PC-9 (cell line): ENCODE results near the gene GREB1L. TPM values are rescaled to one million over a fixed set of nuclear protein-coding genes. Genes with fewer than 3 reads are reported as not detected.

Experiments used
- BruUV-seq: library from RNA; stranded (reverse); fragments of 400-500 nt; replicated peaks from 2 replicates; lab custom pipeline; 2021; lab: Mats Ljungman, UMichigan
- CTCF ChIA-PET: fragments of 300-600 bp; sonication (Branson Sonifier 250); formaldehyde crosslinking; loops from one replicate; lab custom pipeline; 2022; ENCODE audit warnings: antibody characterized with exemption; lab: Charles Lee
- POLR2A ChIA-PET: fragments of 300-600 bp; sonication (Branson Sonifier 250); formaldehyde crosslinking; loops from one replicate; lab custom pipeline; 2022; ENCODE audit warnings: antibody characterized with exemption; ENCODE audit not compliant: unreplicated experiment; lab: Charles Lee
- DNase-seq, 2 experiments: peaks; one replicate each; pipeline versions ENCODE4 v3.0.0 to v3.0.0-alpha.2; 2015 to 2022; ENCODE audit warnings: mixed read lengths in 1 of 2
- H2AFZ ChIP-seq: fragments of 200-600 bp; sonication (generic); 2 replicates; pipeline ENCODE4 v1.8.1; 2017; ENCODE audit warnings: antibody characterized with exemption
- H3F3A ChIP-seq: fragments of 200-600 bp; sonication (generic); 2 replicates; pipeline ENCODE4 v1.8.1; 2017; ENCODE audit warnings: antibody characterized with exemption, mild to moderate bottlenecking, low read depth; ENCODE audit not compliant: insufficient read depth
- H3K27ac ChIP-seq: fragments of 200-600 bp; sonication (generic); 2 replicates; pipeline ENCODE4 v1.6.1; 2016; ENCODE audit warnings: mixed run types
- H3K27me3 ChIP-seq: fragments of 200-600 bp; sonication (generic); 2 replicates; pipeline ENCODE4 v1.6.1; 2016; ENCODE audit warnings: low read depth, mixed run types; ENCODE audit not compliant: insufficient read depth
- H3K36me3 ChIP-seq: fragments of 200-600 bp; sonication (generic); 2 replicates; pipeline ENCODE4 v1.6.1; 2016; ENCODE audit warnings: low read depth, mixed run types
- H3K4me1 ChIP-seq: fragments of 200-600 bp; sonication (generic); replicated peaks from 2 replicates; pipeline ENCODE4 v1.6.1; 2016; ENCODE audit warnings: mixed run types; ENCODE audit not compliant: insufficient read depth
- H3K4me2 ChIP-seq: fragments of 200-600 bp; sonication (generic); 2 replicates; pipeline ENCODE4 v1.6.1; 2017; ENCODE audit warnings: mixed run types
- H3K4me3 ChIP-seq: fragments of 200-600 bp; sonication (generic); 2 replicates; pipeline ENCODE4 v1.6.1; 2016; ENCODE audit warnings: mixed run types
- H3K79me2 ChIP-seq: fragments of 200-600 bp; sonication (generic); 2 replicates; pipeline ENCODE4 v1.6.1; 2017; ENCODE audit warnings: low read depth, mixed run types
- H3K9me2 ChIP-seq: fragments of 200-600 bp; sonication (generic); 2 replicates; pipeline ENCODE4 v1.8.1; 2017; ENCODE audit warnings: mild to moderate bottlenecking; ENCODE audit not compliant: insufficient read depth
- H3K9me3 ChIP-seq: fragments of 200-600 bp; sonication (generic); 2 replicates; pipeline ENCODE4 v1.8.1; 2016; ENCODE audit warnings: low read depth; ENCODE audit not compliant: insufficient read depth
- H4K20me1 ChIP-seq: fragments of 200-600 bp; sonication (generic); 2 replicates; pipeline ENCODE4 v1.8.1; 2017; ENCODE audit not compliant: insufficient read depth
- EZH2 ChIP-seq: fragments of 200-600 bp; sonication (generic); IDR thresholded peaks from 2 replicates; pipeline ENCODE4 v1.8.0; 2017; ENCODE audit warnings: antibody characterized with exemption, low read depth
- intact Hi-C: fragments of 100-400 bp; cut with micrococcal nuclease; formaldehyde crosslinking; loops from one replicate; pipeline ENCODE4 v1.10.0; 2022; ENCODE audit not compliant: unreplicated experiment
- total RNA-seq: library from RNA; stranded (reverse); gene quantifications from 2 replicates; pipeline ENCODE4 v1.2.3, GENCODE V29; 2021
- TF ChIP-seq, protein P1 (sequence below): fragments of 200-600 bp; sonication (generic); conservative IDR thresholded peaks from 2 replicates; pipeline ENCODE4 v1.6.1; 2017; ENCODE audit warnings: mixed run types, antibody characterized with exemption, mild to moderate bottlenecking, moderate library complexity

GREB1L gene
- total RNA-seq, 1 experiment from 2014 or later = 6.0 TPM

GRCh38 chr18:21241301-21242048 lies 557 bp upstream of the GREB1L start:
- peak overlapping the region; percentile 66; the same call in 1 of the 2 replicates for H2AFZ ChIP-seq
- CTCF ChIA-PET = no interaction called here

GRCh38 chr18:21242780-21243401 lies 859 bp downstream of the GREB1L start:
- H3K4me3 ChIP-seq = peak overlapping the region; percentile 62
- no peaks in the 10 kb centered on the region; the same call in 1 of the 2 replicates for H3K79me2 ChIP-seq
- BruUV-seq = TSS peak; percentile 57
- H3K36me3 ChIP-seq = no peaks in the 10 kb centered on the region
- DNase-seq = no peak
- H4K20me1 ChIP-seq = no peaks in the 10 kb centered on the region
- intact Hi-C loops = loop anchor here (1.0 kb wide), 2 partner anchors 148 to 201 kb away; no protein-coding TSS in a partner anchor
- no peaks in the 10 kb centered on the region for H3K9me2 ChIP-seq
- ChIA-PET CTCF (no interaction called here), POLR2A (no interaction called here)
- peak overlapping the region; percentile 74 for H2AFZ ChIP-seq
- no peaks in the 10 kb centered on the region for H3F3A ChIP-seq
- H3K4me1 ChIP-seq = 0 out of 2 replicates have a peak, but pooled peaks cover 7% of the 10 kb centered on the region
- no peaks in the 10 kb centered on the region for H3K27me3 ChIP-seq
- H3K9me3 ChIP-seq = no peaks in the 10 kb centered on the region
- peak overlapping the region; percentile 86 for H3K4me2 ChIP-seq
- H3K27ac ChIP-seq = no peak overlapping the region
- TF ChIP-seq, protein P1, sequence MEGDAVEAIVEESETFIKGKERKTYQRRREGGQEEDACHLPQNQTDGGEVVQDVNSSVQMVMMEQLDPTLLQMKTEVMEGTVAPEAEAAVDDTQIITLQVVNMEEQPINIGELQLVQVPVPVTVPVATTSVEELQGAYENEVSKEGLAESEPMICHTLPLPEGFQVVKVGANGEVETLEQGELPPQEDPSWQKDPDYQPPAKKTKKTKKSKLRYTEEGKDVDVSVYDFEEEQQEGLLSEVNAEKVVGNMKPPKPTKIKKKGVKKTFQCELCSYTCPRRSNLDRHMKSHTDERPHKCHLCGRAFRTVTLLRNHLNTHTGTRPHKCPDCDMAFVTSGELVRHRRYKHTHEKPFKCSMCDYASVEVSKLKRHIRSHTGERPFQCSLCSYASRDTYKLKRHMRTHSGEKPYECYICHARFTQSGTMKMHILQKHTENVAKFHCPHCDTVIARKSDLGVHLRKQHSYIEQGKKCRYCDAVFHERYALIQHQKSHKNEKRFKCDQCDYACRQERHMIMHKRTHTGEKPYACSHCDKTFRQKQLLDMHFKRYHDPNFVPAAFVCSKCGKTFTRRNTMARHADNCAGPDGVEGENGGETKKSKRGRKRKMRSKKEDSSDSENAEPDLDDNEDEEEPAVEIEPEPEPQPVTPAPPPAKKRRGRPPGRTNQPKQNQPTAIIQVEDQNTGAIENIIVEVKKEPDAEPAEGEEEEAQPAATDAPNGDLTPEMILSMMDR = no peak
- TF ChIP-seq EZH2 = no peak

More at GRCh38 chr18:21241301-21242048, 557 bp upstream of the GREB1L start:
- Histone ChIP-seq H3K9me3 (no peaks in the 10 kb centered on the region), H3K4me2 (peak overlapping the region; percentile 74), H3K79me2 (no peaks in the 10 kb centered on the region; the same call in 1 of the 2 replicates), H3K36me3 (no peaks in the 10 kb centered on the region), H3K27ac (no peak overlapping the region), H3K4me1 (0 out of 2 replicates have a peak, but pooled peaks cover 7% of the 10 kb centered on the region), H3F3A (no peaks in the 10 kb centered on the region), H4K20me1 (no peaks in the 10 kb centered on the region), H3K27me3 (no peaks in the 10 kb centered on the region), H3K9me2 (no peaks in the 10 kb centered on the region), H3K4me3 (peak overlapping the region; percentile 58; the same call in 1 of the 2 replicates)
- DNase-seq = peak in 1 of 2 experiments; percentile 12
- intact Hi-C loops = loop anchor here (1.0 kb wide), 1 partner anchor 203 kb away; no protein-coding TSS in a partner anchor
- POLR2A ChIA-PET = no interaction called here
- TF ChIP-seq, protein P1 = no peak
- no peak for TF ChIP-seq EZH2
- BruUV-seq = no TSS peak

GRCh38 chr18:21254576-21254975 lies 12.5 kb downstream of the GREB1L start:
- no peak overlapping the region for H3K27ac ChIP-seq
- no peak for DNase-seq
- no peaks in the 10 kb centered on the region for H3K36me3 ChIP-seq
- H3K4me2 ChIP-seq = no peak overlapping the region
- H4K20me1 ChIP-seq = no peaks in the 10 kb centered on the region
- H3K4me3 ChIP-seq = no peak overlapping the region
- no peaks in the 10 kb centered on the region for H3K9me3 ChIP-seq
- H2AFZ ChIP-seq = no peak overlapping the region
- intact Hi-C loops = no loop called here
- no peaks in the 10 kb centered on the region for H3K27me3 ChIP-seq
- H3K79me2 ChIP-seq = no peaks in the 10 kb centered on the region
- no peaks in the 10 kb centered on the region for H3F3A ChIP-seq
- H3K9me2 ChIP-seq = no peaks in the 10 kb centered on the region
- TF ChIP-seq EZH2 = no peak
- TF ChIP-seq, protein P1 = no peak
- ChIA-PET CTCF (no interaction called here), POLR2A (no interaction called here)
- no TSS peak for BruUV-seq
- H3K4me1 ChIP-seq = 0 out of 2 replicates have a peak, but pooled peaks cover 5% of the 10 kb centered on the region
